NCI-H748 treated with DMSO at 0.1 percent for 48 hours (cell line): ENCODE results near the gene IFNGR2.
A peak's percentile ranks its signal among the peaks of the same experiment; 100 is the strongest.
"Not testable (repeated sequence)": the region's sequence is repeated elsewhere in the genome, so short reads cannot be mapped to it uniquely, and the experiment has no call there.

Experiments
- DNase-seq: peaks from one replicate; lab custom pipeline; 2025; lab: John Stamatoyannopoulos, UW

The IFNGR2 gene

GRCh38 chr21:33402001-33402979, 923 bp upstream of the IFNGR2 start:
- no peak for DNase-seq

GRCh38 chr21:33403786-33404585, 773 bp downstream of the IFNGR2 start:
- peak; percentile 51 for DNase-seq

- no peak for DNase-seq
Observed at GRCh38 chr21:33406493-33406892, 3.3 kb downstream of the IFNGR2 start.

- no peak for DNase-seq
Observed at GRCh38 chr21:33411949-33412430, 8.8 kb downstream of the IFNGR2 start.

GRCh38 chr21:33412439-33412831, 9.2 kb downstream of the IFNGR2 start:
- DNase-seq: not testable (repeated sequence)

GRCh38 chr21:33412832-33413519, 9.8 kb downstream of the IFNGR2 start:
- DNase-seq: no peak

- DNase-seq: no peak
Observed at GRCh38 chr21:33414068-33414467, 10.9 kb downstream of the IFNGR2 start.

- no peak for DNase-seq
Observed at GRCh38 chr21:33414926-33415325, 11.7 kb downstream of the IFNGR2 start.

- no peak for DNase-seq
Observed at GRCh38 chr21:33418691-33419090, 15.5 kb downstream of the IFNGR2 start.

GRCh38 chr21:33419538-33420123, 16.4 kb downstream of the IFNGR2 start:
- no peak for DNase-seq

- DNase-seq: no peak
Observed at GRCh38 chr21:33421713-33422393, 18.6 kb downstream of the IFNGR2 start.

- no peak for DNase-seq
Observed at GRCh38 chr21:33424214-33424613, 21.0 kb downstream of the IFNGR2 start.

- DNase-seq: no peak
Observed at GRCh38 chr21:33425825-33426224, 22.6 kb downstream of the IFNGR2 start.

- no peak for DNase-seq
Observed at GRCh38 chr21:33427051-33427450, 23.8 kb downstream of the IFNGR2 start.

GRCh38 chr21:33428669-33429068, 25.5 kb downstream of the IFNGR2 start:
- DNase-seq: no peak

- DNase-seq: no peak
Observed at GRCh38 chr21:33430858-33431257, 27.6 kb downstream of the IFNGR2 start.

- no peak for DNase-seq
Observed at GRCh38 chr21:33432496-33432895, 29.3 kb downstream of the IFNGR2 start.

GRCh38 chr21:33433001-33433400, 29.8 kb downstream of the IFNGR2 start:
- DNase-seq: no peak

GRCh38 chr21:33433425-33434114, 30.4 kb downstream of the IFNGR2 start:
- DNase-seq: no peak

- DNase-seq: no peak
Observed at GRCh38 chr21:33434770-33435360, 31.7 kb downstream of the IFNGR2 start.
